ENCODE results near the gene OR10K2. TPM values are rescaled to one million over a fixed set of nuclear protein-coding genes. Genes with fewer than 3 reads are reported as not detected.

The OR10K2 gene, protein sequence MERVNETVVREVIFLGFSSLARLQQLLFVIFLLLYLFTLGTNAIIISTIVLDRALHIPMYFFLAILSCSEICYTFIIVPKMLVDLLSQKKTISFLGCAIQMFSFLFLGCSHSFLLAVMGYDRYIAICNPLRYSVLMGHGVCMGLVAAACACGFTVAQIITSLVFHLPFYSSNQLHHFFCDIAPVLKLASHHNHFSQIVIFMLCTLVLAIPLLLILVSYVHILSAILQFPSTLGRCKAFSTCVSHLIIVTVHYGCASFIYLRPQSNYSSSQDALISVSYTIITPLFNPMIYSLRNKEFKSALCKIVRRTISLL
- not detected in 3 replicates for total RNA-seq

DNA sequence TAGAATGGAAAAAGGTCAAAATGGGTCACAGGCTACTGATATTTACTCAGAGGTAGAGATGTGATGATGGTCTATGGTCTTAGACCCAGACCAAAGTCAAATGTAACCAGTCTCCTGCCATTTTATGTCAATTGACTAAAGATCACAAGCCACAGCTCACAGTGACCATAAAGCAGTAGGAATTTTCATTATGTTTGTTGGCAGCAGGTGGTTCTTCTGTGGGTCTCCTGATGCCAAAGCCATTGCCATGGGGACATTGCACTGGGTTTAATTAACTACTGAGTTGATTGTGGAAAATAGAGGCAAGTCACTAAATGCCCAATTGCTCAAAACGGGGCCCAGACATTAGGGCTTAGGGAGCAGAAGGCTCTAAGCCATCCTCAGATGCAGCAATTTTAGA, at the start of gene OR10K2:
Gene OR10K2, minus strand, starts transcription at position 101 of the 400 bp plus-strand sequence. CDS start 5,371 bp downstream, outside the sequence.
- TF ChIP-seq, protein P1, sequence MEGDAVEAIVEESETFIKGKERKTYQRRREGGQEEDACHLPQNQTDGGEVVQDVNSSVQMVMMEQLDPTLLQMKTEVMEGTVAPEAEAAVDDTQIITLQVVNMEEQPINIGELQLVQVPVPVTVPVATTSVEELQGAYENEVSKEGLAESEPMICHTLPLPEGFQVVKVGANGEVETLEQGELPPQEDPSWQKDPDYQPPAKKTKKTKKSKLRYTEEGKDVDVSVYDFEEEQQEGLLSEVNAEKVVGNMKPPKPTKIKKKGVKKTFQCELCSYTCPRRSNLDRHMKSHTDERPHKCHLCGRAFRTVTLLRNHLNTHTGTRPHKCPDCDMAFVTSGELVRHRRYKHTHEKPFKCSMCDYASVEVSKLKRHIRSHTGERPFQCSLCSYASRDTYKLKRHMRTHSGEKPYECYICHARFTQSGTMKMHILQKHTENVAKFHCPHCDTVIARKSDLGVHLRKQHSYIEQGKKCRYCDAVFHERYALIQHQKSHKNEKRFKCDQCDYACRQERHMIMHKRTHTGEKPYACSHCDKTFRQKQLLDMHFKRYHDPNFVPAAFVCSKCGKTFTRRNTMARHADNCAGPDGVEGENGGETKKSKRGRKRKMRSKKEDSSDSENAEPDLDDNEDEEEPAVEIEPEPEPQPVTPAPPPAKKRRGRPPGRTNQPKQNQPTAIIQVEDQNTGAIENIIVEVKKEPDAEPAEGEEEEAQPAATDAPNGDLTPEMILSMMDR (IDR thresholded peaks at IDR 0.05; ENCODE audit: unreplicated experiment), result no peak
- no peaks in the 10 kb centered on the region for H3K27me3 Mint-ChIP-seq (ENCODE audit: low read depth)
- H3K4me3 Mint-ChIP-seq, result no peak within 1 kb of the TSS
- peaks cover 9% of the 10 kb centered on the region for H3K9me3 Mint-ChIP-seq
- H3K27ac Mint-ChIP-seq, result no peak within 1 kb of the TSS
- no peak for DNase-seq (ENCODE audit: low spot score in 2 of 2, unreplicated experiment in 2 of 2)
- H3K36me3 Mint-ChIP-seq, result no peaks in the 10 kb centered on the region
- peaks cover 13% of the 10 kb centered on the region for H3K4me1 Mint-ChIP-seq

DNA sequence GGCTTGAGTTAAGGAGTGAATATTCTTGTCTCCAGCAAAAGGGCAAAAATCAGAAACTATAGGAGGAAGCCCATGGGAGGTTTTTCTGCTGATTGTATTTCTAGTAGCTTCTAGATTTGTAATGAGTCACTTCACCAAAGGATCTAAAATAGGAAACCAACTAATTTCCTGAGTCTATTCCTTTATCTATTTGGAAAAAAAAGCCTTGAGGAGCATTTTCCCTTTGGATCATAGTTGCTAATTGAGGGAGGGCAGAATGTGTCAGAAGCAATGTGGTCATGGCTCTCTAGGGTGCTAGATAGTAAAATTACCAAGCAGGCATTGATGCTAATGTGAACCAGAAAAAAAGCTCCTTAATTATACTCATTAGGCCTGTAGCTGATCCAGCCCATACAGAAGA, 45.9 kb upstream of the OR10K2 start, which contains the start of gene OR10R2:
Gene OR10R2, plus strand, starts transcription at position 301 of the 400 bp plus-strand sequence. CDS start 106 bp downstream, outside the sequence.
- H3K4me3 Mint-ChIP-seq, result no peak within 1 kb of the TSS
- H3K36me3 Mint-ChIP-seq, result no peaks in the 10 kb centered on the region
- H3K4me1 Mint-ChIP-seq, result no peaks in the 10 kb centered on the region
- TF ChIP-seq, protein P1 (IDR thresholded peaks at IDR 0.05; ENCODE audit: unreplicated experiment), result no peak
- peaks cover 7% of the 10 kb centered on the region for H3K27me3 Mint-ChIP-seq (ENCODE audit: low read depth)
- no peak within 1 kb of the TSS for H3K27ac Mint-ChIP-seq
- DNase-seq (ENCODE audit: low spot score in 2 of 2, unreplicated experiment in 2 of 2), result no peak
- peaks cover 3% of the 10 kb centered on the region for H3K9me3 Mint-ChIP-seq

DNA sequence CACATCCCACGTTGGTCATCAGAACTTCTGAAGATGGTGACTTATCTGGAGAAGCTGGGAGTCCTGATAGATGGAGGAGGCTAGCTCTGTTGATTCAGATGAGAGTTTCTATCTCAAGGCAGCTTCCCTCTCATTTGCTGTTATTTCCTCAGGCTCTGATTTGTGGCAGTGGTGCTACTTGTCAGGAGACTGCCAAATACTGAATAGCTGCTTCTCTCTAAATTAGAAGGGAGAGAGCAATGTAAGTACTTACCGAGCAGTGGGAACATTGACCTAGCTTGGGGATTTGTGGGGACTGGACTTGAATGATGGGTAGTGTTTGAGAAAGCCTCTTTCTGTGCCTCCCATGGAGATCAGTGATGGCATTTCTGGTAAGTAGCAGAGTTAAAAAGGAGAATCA, 35.5 kb upstream of the OR10K2 start, which contains the start of gene OR10K1:
Gene OR10K1, plus strand, starts transcription at position 301 of the 400 bp plus-strand sequence. CDS start 3,728 bp downstream, outside the sequence.
- Mint-ChIP-seq H3K27ac (no peak within 1 kb of the TSS), H3K36me3 (no peaks in the 10 kb centered on the region), H3K9me3 (no peaks in the 10 kb centered on the region), H3K4me1 (peaks cover 6% of the 10 kb centered on the region), H3K4me3 (no peak within 1 kb of the TSS), H3K27me3 (ENCODE audit: low read depth) (peaks cover 6% of the 10 kb centered on the region)
- DNase-seq (ENCODE audit: low spot score in 2 of 2, unreplicated experiment in 2 of 2), result no peak
- TF ChIP-seq, protein P1 (IDR thresholded peaks at IDR 0.05; ENCODE audit: unreplicated experiment), result no peak

DNA sequence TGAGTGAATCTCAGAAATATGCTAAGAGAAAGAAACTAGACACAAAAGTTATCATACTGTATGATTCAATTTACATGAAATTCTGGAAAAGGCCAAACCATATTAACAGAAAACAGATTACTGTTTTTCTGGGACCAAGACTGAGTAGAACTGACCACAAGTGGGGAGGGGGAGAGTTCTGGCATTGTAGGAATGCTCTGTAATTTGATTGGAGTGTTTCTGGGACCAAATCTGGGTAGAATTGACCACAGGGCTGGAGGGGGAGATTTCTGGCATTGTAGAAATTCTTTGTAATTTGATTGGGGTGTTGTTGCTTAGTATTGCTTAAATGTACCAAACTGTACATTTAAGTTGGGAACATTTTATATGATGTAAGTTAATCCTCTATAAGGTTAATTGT, 32.2 kb upstream of the OR10K2 start:
- H3K4me3 Mint-ChIP-seq, result no peak overlapping the region
- no peaks in the 10 kb centered on the region for H3K36me3 Mint-ChIP-seq
- H3K27ac Mint-ChIP-seq, result peak overlapping the region; percentile 48
- H3K4me1 Mint-ChIP-seq, result peaks cover 11% of the 10 kb centered on the region
- no peak for DNase-seq (ENCODE audit: low spot score in 2 of 2, unreplicated experiment in 2 of 2)
- TF ChIP-seq, protein P1 (IDR thresholded peaks at IDR 0.05; ENCODE audit: unreplicated experiment), result no peak
- peaks cover 10% of the 10 kb centered on the region for H3K9me3 Mint-ChIP-seq
- peaks cover 2% of the 10 kb centered on the region for H3K27me3 Mint-ChIP-seq (ENCODE audit: low read depth)

DNA sequence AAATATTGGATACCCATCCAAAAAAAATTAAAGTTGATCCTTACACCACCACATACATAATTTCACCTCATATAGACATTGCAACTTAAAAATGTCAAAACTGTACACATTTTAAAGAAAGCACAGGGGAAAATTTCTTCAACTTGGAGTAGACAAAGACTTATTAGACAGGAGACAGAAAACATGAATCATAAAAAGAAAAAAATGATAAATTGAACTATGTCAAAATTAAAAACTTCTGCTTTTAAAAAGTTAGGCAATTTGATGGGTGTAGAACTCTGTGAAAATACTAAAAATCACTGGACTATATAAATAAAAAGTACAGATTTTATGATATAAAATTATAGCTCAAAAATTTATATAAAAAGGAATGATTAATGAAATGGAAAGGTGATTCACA, 31.2 kb upstream of the OR10K2 start:
- TF ChIP-seq, protein P1 (IDR thresholded peaks at IDR 0.05; ENCODE audit: unreplicated experiment), result no peak
- peaks cover 16% of the 10 kb centered on the region for H3K9me3 Mint-ChIP-seq
- peaks cover 2% of the 10 kb centered on the region for H3K27me3 Mint-ChIP-seq (ENCODE audit: low read depth)
- H3K27ac Mint-ChIP-seq, result no peak overlapping the region
- H3K4me1 Mint-ChIP-seq, result peaks cover 11% of the 10 kb centered on the region
- no peak overlapping the region for H3K4me3 Mint-ChIP-seq
- no peaks in the 10 kb centered on the region for H3K36me3 Mint-ChIP-seq
- DNase-seq (ENCODE audit: low spot score in 2 of 2, unreplicated experiment in 2 of 2), result no peak
